Skin epidermis (tissue), 12 donors: ENCODE results near the gene GALNT2.

Source experiments
- H3K27ac ChIP-seq, 21 experiments: fragments of 200-600 bp; sonication (generic) in 11 of 21; one replicate each; pipeline ENCODE4 v1.5.0; 2020; ENCODE audit warnings: mild to moderate bottlenecking in 3 of 21, inconsistent platforms in 2 of 21, moderate library complexity in 2 of 21
- H3K4me3 ChIP-seq, 7 experiments: fragments of 200-600 bp; sonication (generic) in 2 of 7; one replicate each; pipeline ENCODE4 v1.5.0; 2020; ENCODE audit warnings: inconsistent platforms in 2 of 7, mild to moderate bottlenecking in 2 of 7, moderate library complexity in 1 of 7

The GALNT2 gene

GRCh38 chr1:230049731-230050130 is 17.3 kb upstream of the GALNT2 start:
- no peak overlapping the region for H3K4me3 ChIP-seq
- H3K27ac ChIP-seq = no peak overlapping the region

GRCh38 chr1:230050973-230051735 is 15.9 kb upstream of the GALNT2 start:
- H3K4me3 ChIP-seq = no peak overlapping the region
- H3K27ac ChIP-seq = no peak overlapping the region

GRCh38 chr1:230052018-230052417 is 15.0 kb upstream of the GALNT2 start:
- H3K27ac ChIP-seq = no peak overlapping the region
- no peak overlapping the region for H3K4me3 ChIP-seq

GRCh38 chr1:230052665-230053064 is 14.4 kb upstream of the GALNT2 start:
- no peak overlapping the region for H3K27ac ChIP-seq
- H3K4me3 ChIP-seq = no peak overlapping the region

- H3K27ac ChIP-seq = no peak overlapping the region
Observed at GRCh38 chr1:230054092-230054749, 12.8 kb upstream of the GALNT2 start.

GRCh38 chr1:230056098-230056497 is 10.9 kb upstream of the GALNT2 start:
- Histone ChIP-seq H3K27ac (no peak overlapping the region), H3K4me3 (no peak overlapping the region)

More at GRCh38 chr1:230054092-230054749, 12.8 kb upstream of the GALNT2 start:
- H3K4me3 ChIP-seq = no peak overlapping the region

GRCh38 chr1:230057100-230057499 is 9.9 kb upstream of the GALNT2 start:
- Histone ChIP-seq H3K27ac (no peak overlapping the region), H3K4me3 (no peak overlapping the region)

- H3K4me3 ChIP-seq = no peak overlapping the region
Observed at GRCh38 chr1:230057681-230058565, 9.1 kb upstream of the GALNT2 start.

GRCh38 chr1:230058626-230059025 is 8.4 kb upstream of the GALNT2 start:
- no peak overlapping the region for H3K27ac ChIP-seq
- no peak overlapping the region for H3K4me3 ChIP-seq

More at GRCh38 chr1:230057681-230058565, 9.1 kb upstream of the GALNT2 start:
- no peak overlapping the region for H3K27ac ChIP-seq

GRCh38 chr1:230061801-230062200 is 5.2 kb upstream of the GALNT2 start:
- H3K27ac ChIP-seq = no peak overlapping the region
- no peak overlapping the region for H3K4me3 ChIP-seq

- no peak overlapping the region for H3K4me3 ChIP-seq
- H3K27ac ChIP-seq = no peak overlapping the region
Observed at GRCh38 chr1:230062521-230062920, 4.5 kb upstream of the GALNT2 start.

GRCh38 chr1:230064283-230064682 is 2.8 kb upstream of the GALNT2 start:
- no peak overlapping the region for H3K27ac ChIP-seq

GRCh38 chr1:230065161-230065560 is 1.9 kb upstream of the GALNT2 start:
- Histone ChIP-seq H3K27ac (no peak overlapping the region), H3K4me3 (no peak overlapping the region)

More at GRCh38 chr1:230064283-230064682, 2.8 kb upstream of the GALNT2 start:
- H3K4me3 ChIP-seq = no peak overlapping the region

GRCh38 chr1:230065571-230065970 is 1.5 kb upstream of the GALNT2 start:
- Histone ChIP-seq H3K4me3 (no peak overlapping the region), H3K27ac (peak overlapping the region in 3 of 21 experiments; percentile 71 to 92 (median 82))

GRCh38 chr1:230066031-230066430 is 1.0 kb upstream of the GALNT2 start:
- peak overlapping the region in 14 of 21 experiments; percentile 33 to 92 (median 67) for H3K27ac ChIP-seq
- peak overlapping the region; percentile 56 to 95 (median 87) for H3K4me3 ChIP-seq

- peak overlapping the region; percentile 56 to 95 (median 87) for H3K4me3 ChIP-seq
- H3K27ac ChIP-seq = peak overlapping the region; percentile 41 to 94 (median 86)
Observed at GRCh38 chr1:230067419-230067870, 407 bp downstream of the GALNT2 start.

GRCh38 chr1:230067871-230068620 is 1.0 kb downstream of the GALNT2 start:
- Histone ChIP-seq H3K27ac (peak overlapping the region; percentile 41 to 94 (median 86)), H3K4me3 (peak overlapping the region; percentile 56 to 95 (median 87))

- peak overlapping the region; percentile 56 to 95 (median 87) for H3K4me3 ChIP-seq
- H3K27ac ChIP-seq = peak overlapping the region in 12 of 21 experiments; percentile 83 to 94 (median 90)
Observed at GRCh38 chr1:230068621-230068873, 1.5 kb downstream of the GALNT2 start.

GRCh38 chr1:230068952-230069684 is 2.1 kb downstream of the GALNT2 start:
- peak overlapping the region in 5 of 7 experiments; percentile 74 to 95 (median 89) for H3K4me3 ChIP-seq
- H3K27ac ChIP-seq = peak overlapping the region in 3 of 21 experiments; percentile 89 to 94 (median 92)
